NOMO-1 treated with DMSO at 0.1 percent for 48 hours (cell line): ENCODE data around the gene SKA2.
"Not testable (repeated sequence)": the region's sequence is repeated elsewhere in the genome, so short reads cannot be mapped to it uniquely, and the experiment has no call there.

Experiments used
- DNase-seq: peaks from one replicate; lab custom pipeline; 2025; ENCODE audit not compliant: unreplicated experiment; lab: John Stamatoyannopoulos, UW

SKA2 gene, protein sequence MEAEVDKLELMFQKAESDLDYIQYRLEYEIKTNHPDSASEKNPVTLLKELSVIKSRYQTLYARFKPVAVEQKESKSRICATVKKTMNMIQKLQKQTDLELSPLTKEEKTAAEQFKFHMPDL

DNA sequence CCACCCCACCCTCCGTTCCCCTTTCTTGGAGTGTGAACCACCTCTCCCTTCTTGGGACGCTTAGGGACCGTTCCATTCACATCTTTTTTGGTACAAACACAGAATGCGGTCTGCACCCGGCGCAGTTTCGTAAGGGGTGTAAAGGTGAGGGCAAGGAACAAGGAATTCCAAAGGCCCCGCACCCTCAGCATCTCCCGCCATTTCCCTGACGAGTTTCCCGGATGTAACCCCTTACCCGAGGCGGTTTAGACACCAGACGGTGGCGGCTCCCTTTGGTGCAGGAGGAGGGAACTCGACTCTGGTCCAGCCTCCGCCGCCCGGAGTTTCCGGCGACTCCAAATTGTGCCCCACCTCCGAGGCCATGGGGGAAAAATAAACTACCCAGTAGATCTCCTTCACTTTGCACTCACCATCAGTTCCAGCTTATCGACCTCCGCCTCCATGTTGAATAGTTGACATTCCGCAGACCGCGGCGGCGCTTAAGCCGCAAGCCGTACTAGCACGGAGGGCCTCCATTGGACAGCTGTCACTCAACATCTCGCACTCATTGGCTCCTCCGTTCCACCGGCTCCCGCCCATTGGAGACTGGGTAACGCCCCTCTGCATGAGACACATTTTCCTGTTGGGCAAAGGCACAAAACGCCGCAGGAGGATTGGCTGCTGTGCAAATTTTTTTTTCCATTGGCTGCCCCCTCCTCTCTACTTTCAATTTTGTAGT is at the start of gene SKA2:
TSS of gene SKA2 (minus strand) at position 466 of the 718 bp plus-strand sequence. CDS start at position 443, 23 bp downstream.
- peak; percentile 100 for DNase-seq

DNA sequence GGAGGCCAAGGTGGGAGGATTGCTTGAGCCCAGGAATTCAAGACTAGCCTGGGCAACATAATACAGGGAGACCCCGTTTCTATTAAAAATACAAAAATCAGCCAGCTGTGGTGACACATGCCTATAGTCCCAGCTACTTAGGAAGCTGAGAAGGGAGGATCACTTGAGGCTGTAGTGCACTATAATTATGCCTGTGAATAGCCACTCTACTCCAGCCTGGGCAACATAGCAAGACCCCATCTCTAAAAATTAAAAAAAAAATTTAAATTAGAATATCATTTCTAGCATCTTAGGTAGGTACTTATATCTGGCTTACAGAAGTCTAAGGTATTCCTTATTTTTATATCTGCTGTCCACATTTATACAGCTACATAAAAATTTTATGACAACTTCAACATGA is 47.3 kb upstream of the SKA2 start:
- DNase-seq: no peak

DNA sequence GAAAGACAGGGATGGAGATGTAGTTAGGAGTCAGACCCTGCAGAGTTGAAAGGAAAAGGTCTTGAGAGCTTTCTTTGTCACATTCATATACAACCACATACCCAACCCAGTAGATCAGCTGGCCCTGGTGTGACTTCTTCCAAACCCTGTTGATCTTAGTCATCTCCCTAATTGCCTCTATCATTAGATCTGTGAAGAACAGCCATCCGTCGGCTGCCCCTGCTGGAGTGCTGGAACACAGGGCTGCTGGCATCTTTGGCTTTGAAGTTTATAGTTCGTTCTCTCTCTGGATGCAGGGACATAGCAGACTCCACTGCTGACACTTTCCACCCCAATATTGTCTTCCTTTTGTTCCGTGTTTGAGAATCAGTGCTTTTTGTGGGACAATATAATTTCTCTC is 44.4 kb upstream of the SKA2 start:
- no peak for DNase-seq

DNA sequence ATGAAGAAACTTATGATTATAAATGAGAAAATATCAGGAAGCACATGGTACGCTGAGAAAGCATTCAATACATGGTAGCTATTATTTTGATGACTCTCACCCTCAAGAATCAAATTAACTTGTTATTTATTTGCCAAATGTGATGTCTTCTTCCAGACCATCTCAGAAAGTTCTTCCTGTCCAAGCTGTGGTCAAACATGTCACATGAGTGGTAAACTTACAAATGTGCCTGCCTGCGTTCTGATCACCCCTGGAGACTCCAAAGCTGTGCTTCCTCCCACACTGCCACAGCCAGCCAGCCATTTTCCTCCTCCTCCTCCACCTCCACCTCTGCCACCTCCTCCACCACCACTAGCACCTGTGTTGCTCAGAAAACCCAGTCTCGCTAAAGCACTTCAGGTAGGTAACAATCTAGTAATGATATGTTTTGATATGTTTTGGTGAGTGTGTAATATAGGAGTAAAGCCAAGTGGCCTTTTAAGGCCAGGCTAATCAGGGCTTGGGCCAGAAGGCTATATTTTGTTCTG is 38.4 kb upstream of the SKA2 start:
- DNase-seq: no peak

DNA sequence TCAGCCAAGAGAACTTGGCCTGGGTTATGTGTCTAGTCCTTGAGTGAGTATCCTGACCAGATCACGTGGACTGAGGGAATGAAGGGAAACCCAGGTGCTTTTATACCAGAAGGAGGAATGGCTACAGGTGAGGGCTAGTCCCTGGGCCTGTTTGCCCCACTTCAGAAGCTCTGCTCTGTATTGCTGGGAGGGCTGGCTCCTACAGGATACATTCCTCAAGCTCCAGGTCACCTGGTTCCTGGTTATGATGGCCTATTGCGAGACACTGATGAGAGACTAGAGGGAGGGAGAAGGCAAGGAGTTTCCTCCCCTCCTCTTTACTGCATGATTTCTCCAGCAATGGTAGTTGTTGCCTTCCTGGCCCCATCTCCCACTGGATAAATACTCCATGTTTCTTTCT is 35.8 kb upstream of the SKA2 start:
- no peak for DNase-seq

DNA sequence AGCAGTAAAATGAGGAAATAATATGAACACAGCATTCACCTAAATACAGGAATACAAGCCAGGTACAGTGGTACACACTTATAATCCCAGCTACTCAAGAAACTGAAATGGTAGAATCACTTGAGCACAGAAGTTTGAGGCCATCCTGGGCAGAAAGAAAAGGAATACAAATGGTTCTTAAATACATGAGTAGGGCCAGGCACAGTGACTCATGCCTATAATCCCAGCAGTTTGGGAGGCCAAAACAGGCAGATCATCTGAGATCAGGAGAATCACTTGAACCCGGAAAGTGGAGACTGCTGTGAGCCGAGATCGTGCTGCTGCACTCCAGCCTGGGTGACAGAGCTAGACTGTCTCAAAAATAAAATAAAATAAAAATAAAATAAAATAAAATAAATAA is 31.9 kb upstream of the SKA2 start:
- no peak for DNase-seq

DNA sequence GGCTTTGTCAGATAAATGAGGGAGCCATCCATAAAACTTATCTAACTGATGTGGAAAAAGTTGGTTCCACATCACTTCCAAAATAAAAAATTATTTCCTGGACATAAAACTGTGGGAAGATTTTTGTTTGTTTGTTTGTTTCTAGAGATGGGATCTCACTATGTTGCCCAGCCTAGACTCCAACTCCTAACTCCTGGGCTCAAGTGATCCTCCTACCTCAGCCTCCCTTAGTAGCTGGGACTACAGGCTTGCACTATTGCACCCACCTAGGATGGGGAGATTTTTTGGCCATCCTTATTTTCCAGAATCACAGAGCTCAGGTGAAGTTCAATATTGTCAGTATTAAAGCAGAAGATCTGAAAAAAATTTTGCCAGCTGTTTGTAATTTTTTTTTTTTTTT is 31.0 kb upstream of the SKA2 start:
- DNase-seq: no peak

DNA sequence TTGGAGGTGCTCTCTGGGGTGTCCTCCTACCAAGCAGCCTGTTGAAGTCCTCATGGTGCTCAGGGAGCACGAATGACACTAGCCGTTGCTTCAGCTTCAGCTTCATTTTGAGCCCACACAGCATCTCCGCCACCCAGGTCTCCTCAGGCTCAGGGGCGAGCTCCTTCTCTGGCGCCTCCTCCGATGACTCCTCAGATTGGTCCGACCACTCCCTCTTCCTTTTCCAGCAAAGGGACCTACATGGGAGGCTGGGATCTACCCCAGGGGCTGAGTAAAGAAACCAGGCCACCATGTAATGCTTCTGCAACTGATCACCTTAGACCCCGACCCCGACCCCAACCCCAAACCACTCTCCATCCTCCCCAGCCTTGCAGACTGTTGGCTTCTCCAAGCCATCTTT is 26.5 kb upstream of the SKA2 start:
- no peak for DNase-seq

DNA sequence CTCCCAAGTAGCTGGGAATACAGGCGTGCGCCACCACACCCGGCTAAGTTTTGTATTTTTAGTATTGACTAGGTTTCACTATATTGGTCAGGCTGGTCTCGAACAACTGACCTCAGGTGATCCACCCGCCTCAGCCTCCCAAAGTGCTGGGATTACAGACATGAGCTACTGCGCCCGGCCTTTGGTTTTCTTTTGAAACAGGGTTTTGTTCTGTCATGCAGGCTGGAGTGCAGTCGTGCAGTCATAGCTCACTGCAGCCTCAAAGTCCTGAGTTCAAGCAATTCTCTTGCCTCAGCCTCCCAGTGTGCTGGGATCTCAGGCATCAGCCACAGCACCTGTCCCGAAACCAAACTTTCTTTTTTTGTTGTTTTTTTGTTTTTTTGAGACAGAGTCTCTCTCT is 25.6 kb upstream of the SKA2 start:
- no peak for DNase-seq

DNA sequence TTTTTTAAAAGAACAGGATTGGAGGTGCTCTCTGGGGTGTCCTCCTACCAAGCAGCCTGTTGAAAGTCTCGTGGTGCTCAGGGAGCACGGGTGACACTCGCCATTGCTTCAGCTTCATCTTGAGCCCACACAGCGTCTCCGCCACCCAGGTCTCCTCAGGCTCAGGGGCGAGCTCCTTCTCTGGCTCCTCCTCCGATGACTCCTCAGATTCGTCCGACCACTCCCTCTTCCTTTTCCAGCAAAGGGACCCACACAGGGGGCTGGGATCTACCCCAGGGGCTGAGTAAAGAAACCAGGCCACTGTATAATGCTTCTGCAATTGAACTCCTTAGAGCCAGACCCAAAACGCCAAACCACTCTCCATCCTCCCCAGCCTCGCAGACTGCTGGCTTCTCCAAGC is 24.6 kb upstream of the SKA2 start:
- not testable (repeated sequence) for DNase-seq

DNA sequence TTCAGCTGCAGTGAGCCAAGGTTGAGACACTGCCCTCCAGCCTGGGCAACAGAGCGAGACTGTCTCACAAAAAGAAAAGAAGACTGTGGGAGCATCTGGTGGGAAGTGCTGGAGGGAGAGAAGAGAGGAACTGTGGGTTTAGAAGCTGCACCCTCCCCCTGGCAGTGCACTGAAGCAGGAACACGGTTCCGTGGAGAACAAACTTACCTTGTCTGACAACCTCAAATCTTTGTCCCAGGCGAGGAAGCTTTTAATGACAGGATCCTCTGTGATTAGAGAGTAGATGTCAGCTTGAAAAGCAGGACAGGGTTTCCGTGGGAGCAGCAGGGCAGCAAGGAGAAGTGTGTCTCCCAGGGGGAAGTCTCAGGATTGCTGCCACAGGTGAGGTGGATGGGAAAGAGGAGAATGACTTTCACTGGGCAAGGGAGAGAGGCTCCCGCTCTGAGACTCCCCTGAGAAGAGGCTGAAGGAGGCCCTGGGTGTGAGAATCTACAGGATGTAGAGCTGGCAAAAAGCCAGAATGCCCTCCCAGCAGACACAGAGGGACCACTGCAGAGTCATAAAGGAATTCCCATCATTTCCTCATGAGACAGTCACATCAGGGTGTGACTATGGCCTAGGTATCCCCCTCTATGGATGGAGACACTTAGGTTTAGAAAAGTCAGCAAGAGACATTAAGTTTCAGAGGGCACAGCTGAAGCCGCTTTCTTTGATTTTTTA is 23.4 kb upstream of the SKA2 start:
- no peak for DNase-seq

DNA sequence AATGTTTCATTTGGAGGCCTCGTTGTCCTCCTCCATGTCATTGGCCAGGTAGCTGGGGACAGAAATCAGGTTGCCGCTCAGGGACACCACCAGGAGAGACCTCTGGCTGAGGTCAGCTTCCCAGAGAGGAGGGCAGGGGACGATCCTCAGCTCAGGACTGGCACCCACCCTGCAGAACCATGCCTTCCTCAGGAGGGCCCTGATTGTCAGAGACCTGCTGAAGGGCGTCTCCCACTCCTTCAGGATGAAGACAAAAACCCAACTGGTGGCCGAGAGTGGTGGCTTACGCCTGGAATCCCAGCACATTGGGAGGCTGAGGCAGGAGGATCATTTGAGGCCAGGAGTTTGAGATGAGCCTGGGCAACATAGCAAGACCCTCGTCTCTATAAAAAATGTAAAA is 20.1 kb upstream of the SKA2 start:
- DNase-seq: no peak

DNA sequence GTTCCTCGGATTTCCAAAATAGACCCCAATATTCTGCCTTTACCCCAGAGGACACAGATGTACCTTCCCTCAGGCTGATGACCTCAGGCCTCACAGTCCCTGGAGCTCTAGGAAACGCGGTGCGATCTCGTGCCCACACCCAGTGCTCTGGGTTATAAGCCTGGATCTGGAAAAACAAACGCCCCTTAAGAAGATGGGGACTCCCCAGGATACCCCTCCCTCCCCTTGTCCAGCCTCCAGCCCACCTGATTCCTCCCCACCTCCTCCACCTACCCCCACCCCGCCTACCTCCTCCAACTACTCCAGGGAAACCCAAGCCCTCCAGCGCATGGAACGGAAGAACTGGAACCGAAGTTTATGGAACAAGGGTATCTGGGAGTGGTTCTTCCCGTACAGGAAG is 19.7 kb upstream of the SKA2 start:
- no peak for DNase-seq

DNA sequence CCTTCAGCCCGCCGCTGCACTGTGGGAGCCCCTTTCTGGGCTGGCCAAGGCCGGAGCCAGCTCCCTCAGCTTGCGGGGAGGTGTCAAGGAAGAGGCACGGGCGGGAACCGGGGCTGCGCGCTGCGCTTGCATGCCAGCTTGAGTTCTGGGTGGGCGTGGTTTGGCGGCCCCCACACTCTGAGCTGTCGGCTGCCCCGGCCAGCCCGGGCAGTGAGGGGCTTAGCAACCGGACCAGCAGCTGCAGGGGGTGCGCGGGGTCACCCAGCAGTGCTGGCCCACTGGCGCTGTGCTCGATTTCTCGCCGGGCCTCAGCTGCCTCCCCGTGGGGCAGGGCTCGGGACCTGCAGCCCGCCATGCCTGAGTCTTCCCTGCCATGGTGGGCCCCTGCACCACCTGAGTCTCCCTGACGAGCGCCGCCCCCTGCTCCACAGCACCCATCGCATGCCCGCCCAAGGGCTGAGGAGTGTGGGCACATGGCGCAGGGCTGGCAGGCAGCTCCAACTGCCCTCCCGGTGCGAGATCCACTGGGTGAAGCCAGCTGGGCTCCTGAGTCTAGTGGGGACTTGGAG is 17.5 kb upstream of the SKA2 start:
- no peak for DNase-seq

DNA sequence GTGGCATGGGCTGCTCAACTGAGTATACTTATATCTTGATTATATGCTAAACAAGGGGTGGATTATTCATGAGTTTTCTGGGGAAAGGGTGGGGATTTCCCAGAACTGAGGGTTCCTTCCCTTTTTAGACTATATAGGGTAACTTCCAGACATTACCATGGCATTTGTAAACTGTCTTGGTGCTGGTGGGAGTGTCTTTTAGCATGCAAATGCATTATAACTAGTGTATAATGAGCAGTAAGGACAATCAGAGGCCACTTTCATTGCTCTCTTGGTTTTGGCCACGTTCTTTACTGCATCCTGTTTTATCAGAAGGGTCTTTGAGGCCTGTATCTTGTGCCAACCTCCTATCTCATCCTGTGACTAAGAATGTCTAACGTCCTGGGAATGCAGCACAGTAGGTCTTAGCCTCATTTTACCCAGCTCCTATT is 12.6 kb upstream of the SKA2 start:
- no peak for DNase-seq

DNA sequence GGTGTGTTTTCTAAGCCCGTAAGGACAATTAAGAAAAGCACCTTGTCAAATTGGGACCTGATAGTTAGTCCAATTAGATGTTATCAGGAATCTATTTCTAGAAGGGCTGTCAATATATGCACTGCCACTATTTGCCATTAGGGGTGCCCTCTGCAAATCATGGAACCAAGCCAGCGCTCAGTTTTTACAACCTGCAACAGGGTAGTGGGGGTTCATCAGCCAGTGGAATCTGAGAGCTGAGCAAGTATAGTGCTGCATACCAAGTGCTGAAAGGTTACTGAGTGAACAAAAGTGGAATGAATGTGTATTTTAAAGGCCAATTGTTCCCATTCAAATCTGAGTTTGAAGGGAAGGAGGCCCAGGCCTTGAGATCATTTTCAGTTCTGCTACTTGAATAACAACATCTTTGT is 11.0 kb upstream of the SKA2 start:
- peak; percentile 20 for DNase-seq

DNA sequence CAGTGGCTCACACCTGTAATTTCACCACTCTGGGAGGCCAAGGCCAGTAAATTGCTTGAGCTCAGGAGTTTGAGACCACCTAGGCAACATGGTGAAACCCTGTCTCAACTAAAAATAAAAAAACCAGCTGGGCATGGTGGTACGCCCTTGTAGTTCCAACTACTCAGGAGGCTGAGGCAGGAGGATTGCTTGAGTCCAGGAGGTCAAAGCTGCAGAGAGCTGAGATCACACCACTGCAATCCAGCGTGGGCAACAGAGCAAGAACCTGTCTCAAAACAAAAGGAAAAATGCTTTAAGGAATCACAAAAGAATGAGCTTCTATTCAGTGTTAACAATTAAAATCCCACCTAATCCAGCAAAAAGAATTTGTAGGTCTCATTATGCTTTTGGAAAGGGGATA is 6.5 kb upstream of the SKA2 start:
- no peak for DNase-seq

DNA sequence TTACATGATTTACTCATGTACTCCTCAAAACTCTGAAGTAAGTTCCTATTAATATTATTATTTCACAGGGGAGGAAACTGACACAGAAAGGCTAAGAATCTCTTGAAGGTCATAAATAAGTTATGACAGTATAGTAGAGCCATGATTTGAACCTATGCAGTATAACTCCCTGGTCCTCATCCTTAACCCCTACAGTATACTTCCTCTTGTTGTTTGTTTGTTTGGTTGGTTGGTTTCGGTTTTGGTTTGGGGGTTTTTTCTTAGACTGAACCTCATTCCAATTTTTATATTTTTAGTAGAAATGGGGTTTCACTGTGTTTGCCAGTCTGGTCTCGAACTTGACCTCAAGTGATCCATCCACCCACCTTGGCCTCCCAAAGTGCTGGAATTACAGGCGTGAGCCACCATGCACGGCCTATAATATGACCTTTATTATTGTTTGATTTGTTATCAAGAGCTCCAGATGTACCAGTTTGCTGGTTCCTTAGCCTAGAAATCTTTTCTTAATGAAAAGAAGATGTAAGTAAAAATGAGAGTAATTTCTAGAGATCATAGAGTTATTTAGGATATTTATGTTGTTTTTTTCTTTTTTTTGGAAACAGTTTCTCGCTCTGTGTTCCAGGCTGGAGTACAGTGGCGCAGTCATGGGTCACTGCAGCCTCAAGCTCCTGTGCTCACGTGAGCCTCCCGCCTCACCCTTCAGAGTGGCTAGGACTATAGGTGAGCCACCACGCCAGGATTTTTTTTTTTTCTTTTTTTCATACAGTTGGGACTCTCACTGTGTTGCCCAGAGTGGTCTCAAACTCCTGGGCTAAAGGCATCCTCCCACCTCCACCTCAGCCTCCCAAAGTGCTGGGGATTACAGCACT is 5.4 kb upstream of the SKA2 start:
- DNase-seq: no peak

DNA sequence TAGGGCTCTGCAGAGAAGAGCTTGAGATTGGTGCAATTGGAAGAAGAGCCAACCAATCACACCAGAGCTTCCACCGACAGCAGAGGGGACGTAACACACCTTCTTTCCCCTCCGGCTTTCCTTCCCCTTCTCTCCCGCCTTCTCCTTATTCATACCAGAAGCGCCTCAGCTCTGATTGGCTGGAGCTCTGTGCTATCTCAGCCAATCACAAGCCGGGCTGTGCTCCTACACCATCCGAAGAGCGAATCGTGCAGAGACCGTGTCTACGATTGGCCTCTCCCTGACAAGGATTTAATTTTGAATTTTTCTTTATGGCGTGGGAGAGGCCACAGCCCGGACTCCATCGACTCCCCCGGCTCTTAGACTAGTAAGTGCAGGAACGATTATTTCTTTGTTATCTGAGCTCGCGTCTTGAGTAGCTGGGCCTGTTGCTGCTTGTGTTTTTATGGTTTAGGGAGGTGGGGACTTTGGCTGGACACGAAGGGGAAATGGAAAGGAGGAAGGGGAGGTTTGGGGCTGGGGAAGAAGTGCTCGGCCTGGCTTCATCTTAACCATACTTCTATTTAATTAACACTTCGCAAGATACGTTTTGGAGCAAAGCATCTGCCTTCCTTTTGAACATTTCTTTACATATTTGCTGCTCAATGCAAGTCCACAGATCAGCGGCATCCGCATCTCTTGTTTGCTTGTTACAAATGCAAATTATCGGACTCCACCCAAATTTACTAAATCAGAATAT is 622 bp upstream of the SKA2 start, which contains the start of gene PRR11:
TSS of gene PRR11 (plus strand) at position 308 of the 739 bp plus-strand sequence. CDS start 14,007 bp downstream, outside the sequence.
- peak; percentile 100 for DNase-seq

DNA sequence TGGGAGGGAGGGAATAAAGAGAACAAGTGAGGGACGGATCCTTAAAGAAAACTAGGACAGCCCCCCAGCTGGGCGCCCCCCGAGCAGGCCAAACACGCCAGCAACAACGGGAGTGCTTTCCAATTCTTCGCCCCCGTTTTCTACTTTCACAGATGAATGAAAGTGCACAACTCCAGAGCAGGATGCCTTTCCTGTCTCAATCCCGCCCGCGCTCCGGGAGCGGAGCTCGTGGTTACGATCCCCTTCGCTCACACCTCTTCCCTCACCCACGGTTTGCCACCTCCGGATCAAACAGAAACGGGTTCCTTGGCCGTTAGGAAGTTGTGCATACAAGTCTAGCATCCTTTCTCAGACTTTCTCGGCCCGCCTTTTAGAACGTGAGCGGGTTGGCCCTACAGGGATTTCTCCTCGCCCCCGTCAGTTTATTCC is 680 bp downstream of the SKA2 start:
- no peak for DNase-seq
